GM20431 (cell line): Measurements from ENCODE around the gene GPANK1.

ENCODE experiments used
- in situ Hi-C: fragments of 300-500 bp; cut with MseI, MboI; formaldehyde crosslinking; loops from one replicate; pipeline ENCODE4 v1.15.0; 2020; ENCODE audit warnings: low sequenced_read_pairs; ENCODE audit not compliant: unreplicated experiment

Gene GPANK1

GRCh38 chr6:31622684-31623091, 42.1 kb downstream of the GPANK1 start:
- in situ Hi-C loops: no loop called here

- in situ Hi-C loops: no loop called here
These were observed 42.8 kb downstream of the GPANK1 start for GRCh38 chr6:31621991-31622390.

- in situ Hi-C loops: no loop called here
These were observed 43.4 kb downstream of the GPANK1 start for GRCh38 chr6:31621320-31621939.

GRCh38 chr6:31620586-31621319, 44.0 kb downstream of the GPANK1 start, which contains the start of gene PRRC2A:
PRRC2A (plus strand) TSS chr6:31620715; CDS start chr6:31622790, 2,075 bp downstream.
- in situ Hi-C loops: no loop called here

- in situ Hi-C loops: no loop called here
These were observed 44.8 kb downstream of the GPANK1 start for GRCh38 chr6:31619805-31620585.

GRCh38 chr6:31617010-31617409, 47.8 kb downstream of the GPANK1 start:
- in situ Hi-C loops: no loop called here

- in situ Hi-C loops: no loop called here
These were observed 49.0 kb downstream of the GPANK1 start for GRCh38 chr6:31615748-31616147.

GRCh38 chr6:31614684-31615578, 49.9 kb downstream of the GPANK1 start, which contains the start of gene AIF1:
AIF1 (plus strand) TSS chr6:31615234; CDS start chr6:31615330, 96 bp downstream.
- in situ Hi-C loops: no loop called here

- in situ Hi-C loops: no loop called here
These were observed 50.6 kb downstream of the GPANK1 start for GRCh38 chr6:31614075-31614619.
